HL-60 (cell line): ENCODE data around the gene SGIP1.

ENCODE experiments used
- CTCF ChIP-seq: IDR thresholded peaks from one replicate; pipeline ENCODE4 v1.5.1; 2011; ENCODE audit warnings: low read length, control low read depth, inconsistent platforms; ENCODE audit not compliant: insufficient read depth
- GABPA ChIP-seq: IDR thresholded peaks from 2 replicates; pipeline ENCODE4 v1.6.1; 2012; ENCODE audit warnings: low read depth
- POLR2AphosphoS5 ChIP-seq: IDR thresholded peaks from 2 replicates; pipeline ENCODE4 v1.6.1; 2012; ENCODE audit warnings: low read depth

GRCh38 chr1:66503841-66504470 lies 30.0 kb upstream of the SGIP1 start:
- TF ChIP-seq CTCF, result peak; percentile 58
- TF ChIP-seq POLR2AphosphoS5, result no peak
- no peak for TF ChIP-seq GABPA
